Activated naive CD4-positive, alpha-beta T cell (primary cell): ENCODE data around the gene TIMM10.

Experiments
- DNase-seq, 4 experiments: peaks; one replicate each; lab custom pipeline; 2025; lab: John Stamatoyannopoulos, UW

The TIMM10 gene

DNA sequence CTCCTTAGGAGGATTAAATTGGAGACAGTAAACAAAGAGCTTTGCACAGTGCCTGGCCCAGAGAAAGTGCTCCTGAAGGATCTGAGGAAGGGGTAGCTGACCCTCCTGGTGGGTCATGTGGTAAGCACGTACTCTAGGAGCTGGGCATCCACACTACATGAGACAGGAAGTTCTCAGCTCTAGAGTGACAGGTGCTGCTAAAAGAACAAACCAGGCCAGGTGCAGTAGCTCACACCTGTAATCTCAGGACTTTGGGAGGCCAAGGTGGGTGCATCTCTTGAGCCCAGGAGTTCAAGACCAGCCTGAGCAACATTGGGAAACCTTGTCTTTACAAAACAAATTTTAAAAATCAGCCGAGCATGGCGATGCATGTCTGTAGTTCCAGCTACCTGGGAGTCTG is 28.2 kb downstream of the TIMM10 start:
- DNase-seq: no peak

GRCh38 chr11:57501953-57502352 is 28.6 kb downstream of the TIMM10 start:
- DNase-seq: no peak

- DNase-seq: no peak
These were observed 29.6 kb downstream of the TIMM10 start for GRCh38 chr11:57500926-57501325.

GRCh38 chr11:57500515-57500914 is 30.0 kb downstream of the TIMM10 start:
- no peak for DNase-seq

DNA sequence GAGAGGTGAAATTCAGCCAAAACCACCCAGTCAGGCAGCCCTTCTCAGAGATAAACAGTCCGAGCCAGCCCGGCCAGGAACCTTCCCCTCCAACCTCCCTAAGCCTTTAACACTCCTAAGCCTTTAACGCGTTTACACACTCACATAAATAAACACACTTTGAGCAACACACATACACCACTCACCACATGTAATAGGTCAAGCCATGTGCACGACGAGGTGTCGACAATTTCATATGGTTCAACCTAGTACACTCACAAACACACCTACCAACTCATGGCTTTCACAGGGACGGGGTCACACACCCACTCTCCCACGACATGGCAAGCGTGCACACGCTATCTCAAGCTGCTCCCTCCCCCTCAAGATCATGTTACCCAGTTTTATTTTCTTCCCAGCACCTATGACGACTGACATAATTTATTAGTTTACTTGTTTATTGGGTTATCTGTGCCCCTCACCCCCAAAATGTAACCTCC is 30.5 kb downstream of the TIMM10 start:
- DNase-seq: no peak

GRCh38 chr11:57499413-57499982 is 31.1 kb downstream of the TIMM10 start:
- DNase-seq: peak in 1 of 4 experiments; percentile 11

- DNase-seq: no peak
These were observed 32.0 kb downstream of the TIMM10 start for GRCh38 chr11:57498540-57498939.

DNA sequence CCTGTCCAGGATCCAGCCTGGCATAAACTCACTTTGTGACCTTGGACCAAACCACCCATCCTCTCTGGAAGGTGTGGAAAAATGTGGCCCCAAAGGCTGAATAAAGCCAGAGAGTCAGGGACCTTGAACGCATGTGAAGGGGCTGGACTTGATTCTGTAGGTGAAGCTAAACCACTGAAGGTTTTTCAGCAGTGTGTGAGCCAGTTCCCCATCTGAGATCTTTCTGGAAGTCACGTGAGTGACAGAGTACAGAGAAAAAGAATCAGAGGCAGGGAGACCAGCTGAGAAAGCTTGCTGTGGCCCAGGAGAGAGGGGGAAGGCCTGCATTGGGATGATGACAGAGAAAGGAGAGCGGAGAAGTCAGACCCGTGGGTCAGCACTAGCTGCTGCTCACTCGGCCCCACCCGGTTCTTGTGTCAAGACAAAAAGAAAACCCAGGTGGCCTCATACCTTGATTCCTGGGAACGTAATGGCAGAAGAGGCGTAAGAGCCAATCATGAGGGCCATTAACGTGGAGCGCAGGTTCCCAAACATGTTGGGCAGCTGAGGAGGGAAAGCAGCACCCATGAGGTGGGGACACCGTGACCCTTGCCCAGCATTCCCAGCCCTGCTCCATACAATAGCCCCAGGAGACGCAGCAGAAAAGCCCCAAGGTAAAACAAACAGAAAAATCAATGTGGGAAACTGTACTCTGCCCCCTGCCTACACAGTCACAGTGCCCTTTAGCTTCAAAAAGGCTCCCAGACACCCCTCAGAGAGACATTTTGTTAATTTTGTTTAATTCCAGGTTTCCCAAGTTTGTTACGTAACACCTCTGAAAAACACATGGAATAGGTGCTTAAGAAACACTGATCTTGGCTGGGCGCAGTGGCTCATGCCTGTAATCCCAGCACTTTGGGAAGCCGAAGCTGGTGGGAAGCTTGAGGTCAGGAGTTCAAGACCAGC is 33.0 kb downstream of the TIMM10 start:
- no peak for DNase-seq

GRCh38 chr11:57496109-57496820 is 34.3 kb downstream of the TIMM10 start:
- DNase-seq: no peak

DNA sequence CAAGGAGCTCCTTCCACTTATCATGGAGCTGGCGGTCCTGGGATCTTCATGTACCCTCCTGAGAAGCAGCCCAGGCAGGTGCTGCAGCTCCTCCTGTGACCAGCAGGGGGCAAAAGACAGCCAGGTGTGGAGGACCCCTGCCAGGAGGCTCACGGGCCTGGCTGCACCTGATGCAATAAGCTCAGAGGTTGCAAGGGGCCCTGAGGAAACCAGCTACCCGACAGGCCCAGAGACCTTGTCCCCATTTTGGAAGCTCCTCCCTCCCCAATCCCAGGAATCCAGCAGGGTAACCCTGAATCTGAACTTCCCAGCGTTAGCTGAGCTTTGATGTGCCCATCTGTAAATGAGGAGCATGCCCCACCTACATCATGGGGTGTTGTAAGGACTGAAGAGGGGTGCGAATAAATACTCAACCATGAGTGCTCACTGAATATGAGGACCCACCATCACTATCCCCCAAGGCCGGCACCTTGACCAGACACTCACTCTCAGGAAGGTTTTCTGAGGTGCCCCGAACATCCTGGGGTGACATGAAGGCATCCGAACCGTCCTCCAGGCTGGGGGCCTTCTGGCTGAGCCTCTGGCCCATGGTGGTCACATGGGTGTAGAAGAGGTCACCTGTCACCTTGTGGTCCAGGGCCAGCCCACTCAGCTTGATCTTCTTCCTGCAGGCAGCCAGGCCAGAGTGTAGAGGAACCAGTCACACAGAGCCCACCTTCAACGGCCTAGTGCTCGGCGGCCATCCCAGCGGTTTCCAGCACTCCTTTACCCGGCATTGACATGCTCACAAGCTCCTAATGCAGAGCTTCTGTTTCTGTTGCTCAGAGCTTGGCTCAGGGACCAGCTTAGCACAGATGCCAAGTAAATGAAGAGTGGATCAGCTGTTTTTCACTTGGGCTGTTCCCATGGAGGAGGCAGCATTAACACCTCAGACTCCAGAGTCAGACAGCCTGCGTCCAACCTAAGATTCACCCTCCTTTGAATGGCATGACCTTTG is 36.7 kb downstream of the TIMM10 start:
- peak; percentile 46 to 65 (median 50) for DNase-seq

DNA sequence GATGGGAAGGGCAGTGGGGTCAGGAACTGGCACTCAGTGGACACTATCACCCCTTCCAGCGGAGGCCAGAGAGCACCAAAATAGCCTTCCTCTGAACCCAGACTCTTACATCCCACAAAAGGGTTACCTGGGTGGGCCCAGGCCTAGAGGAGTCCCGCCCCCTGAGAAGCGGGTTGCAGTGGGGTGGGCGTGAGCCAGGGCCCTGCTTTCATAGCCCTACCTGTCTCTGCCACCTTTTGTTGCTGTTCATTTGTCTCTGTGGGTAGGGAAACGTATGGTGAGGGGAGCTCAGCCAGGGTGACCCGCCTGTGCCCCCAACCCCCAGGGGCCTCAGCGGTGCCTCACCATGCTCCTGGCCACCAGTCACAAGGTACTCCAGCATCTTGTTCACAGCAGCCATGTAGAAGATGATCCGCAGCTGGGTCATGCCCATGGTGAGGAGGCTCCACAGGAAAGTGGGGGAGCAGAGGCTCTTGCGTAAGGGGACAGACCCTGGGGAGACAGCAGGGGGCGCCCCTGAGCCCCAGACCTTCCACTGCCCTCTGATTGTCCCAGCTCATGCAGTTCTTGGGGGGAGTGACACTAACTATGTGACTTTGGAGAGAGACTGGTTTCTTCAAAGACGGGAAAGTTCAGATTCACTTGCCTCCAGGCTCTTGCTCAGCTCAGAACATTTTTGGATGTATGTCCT is 39.0 kb downstream of the TIMM10 start:
- DNase-seq: peak in 2 of 4 experiments; percentile 29 to 40

DNA sequence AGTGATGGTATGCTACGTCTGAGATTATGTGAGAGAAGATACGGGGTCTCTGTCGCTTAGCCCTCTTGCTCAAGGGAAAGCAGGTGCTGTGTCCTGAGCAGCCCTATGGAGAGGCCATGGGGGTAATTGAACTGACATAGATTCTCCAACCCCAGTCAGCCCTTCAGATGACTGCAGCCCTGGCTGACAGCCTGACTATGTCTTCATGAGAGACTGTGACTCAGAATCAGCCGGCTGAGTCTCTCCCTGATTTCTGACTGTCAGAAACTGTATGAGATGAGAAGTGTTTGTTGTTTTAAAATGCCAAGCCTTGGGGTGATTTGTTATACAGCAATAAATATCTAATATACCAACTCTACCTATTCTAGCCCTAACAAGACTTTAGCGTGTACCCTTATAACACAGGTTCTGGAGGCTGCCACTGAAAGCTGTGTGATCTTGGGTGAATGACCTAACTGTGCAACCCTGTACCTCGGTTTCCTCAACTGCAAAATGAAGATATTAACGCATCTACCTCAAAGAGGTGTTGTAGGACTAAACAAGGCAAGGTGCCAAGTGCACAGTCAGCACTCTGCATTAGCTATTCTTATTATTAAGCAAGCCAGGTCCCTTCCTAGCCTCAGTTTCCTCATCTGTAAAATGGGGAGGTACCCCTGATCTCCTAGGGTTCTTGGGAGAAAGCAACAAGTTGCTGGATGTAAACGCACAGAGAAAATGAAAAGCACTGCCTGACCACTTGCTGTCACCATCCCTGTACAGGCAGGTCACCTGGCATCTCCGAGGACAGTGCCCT is 39.9 kb downstream of the TIMM10 start:
- DNase-seq: no peak

- DNase-seq: no peak
These were observed 42.5 kb downstream of the TIMM10 start for GRCh38 chr11:57487920-57488659.

GRCh38 chr11:57487021-57487778 is 43.4 kb downstream of the TIMM10 start:
- DNase-seq: no peak

GRCh38 chr11:57485217-57485990 is 45.1 kb downstream of the TIMM10 start:
- DNase-seq: no peak

DNA sequence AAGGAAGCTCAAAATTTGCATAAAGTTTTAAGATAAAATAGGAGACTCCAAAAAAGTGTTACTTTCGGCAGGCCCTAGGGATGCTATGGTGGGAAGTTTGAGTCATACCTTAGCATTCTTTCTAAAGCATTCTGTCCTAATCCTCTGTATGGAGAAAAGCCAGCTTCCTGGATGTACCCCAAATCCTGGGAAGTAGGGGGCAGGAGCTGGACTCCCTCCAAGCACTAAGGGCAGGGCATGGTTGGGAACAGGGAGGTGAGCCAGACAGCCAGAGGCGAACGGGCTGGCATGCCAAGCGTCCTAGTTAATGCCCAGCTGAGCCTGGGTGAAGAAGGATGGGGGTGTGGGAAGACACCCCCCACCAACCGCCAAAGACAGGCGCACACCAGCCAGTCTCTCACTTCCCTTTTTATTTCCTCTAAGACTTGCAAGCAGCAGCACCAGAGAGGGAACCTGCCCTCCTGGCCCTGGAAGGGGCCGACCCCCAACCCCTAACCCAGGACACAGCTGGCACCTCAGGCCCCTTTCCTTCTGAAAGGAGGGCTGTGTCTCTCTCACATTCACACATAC is 46.3 kb downstream of the TIMM10 start:
- DNase-seq: no peak

DNA sequence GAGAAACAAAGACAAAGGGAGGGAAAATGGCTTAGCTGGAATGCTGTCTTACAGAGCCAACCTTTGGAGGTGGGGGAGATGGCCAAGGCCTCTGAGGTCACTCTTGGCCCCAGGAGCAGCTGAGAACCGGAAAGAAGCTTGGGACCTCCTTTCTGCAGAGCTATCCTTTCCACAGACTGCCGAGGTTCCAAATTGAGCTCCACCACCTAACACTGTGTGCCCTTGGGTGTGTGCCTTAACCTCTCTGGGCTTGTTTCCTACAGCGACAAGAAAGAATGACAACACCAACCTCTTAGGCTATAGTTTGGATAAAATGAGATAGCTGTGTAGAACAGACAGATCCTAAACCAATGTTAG is 47.0 kb downstream of the TIMM10 start:
- no peak for DNase-seq
